HepG2 (cell line): Measurements from ENCODE around the gene HRC. TPM values are rescaled to one million over a fixed set of nuclear protein-coding genes. Genes with fewer than 3 reads are reported as not detected.

Experiments used
- ARID2 ChIP-seq: sonication (generic); formaldehyde crosslinking; IDR thresholded peaks from 2 replicates; pipeline ENCODE4 v1.8.1; 2022; ENCODE audit warnings: mild to moderate bottlenecking, missing genetic modification reagents, borderline replicate concordance
- KDM2A ChIP-seq: sonication (generic); formaldehyde crosslinking; IDR thresholded peaks from 2 replicates; pipeline ENCODE4 v1.4.0; 2020; ENCODE audit warnings: low read depth, missing genetic modification reagents, borderline replicate concordance
- NR2C2 ChIP-seq: sonication (generic); formaldehyde crosslinking; IDR thresholded peaks from 2 replicates; pipeline ENCODE4 v1.4.0; 2020; ENCODE audit warnings: missing genetic modification reagents, mild to moderate bottlenecking, moderate library complexity, borderline replicate concordance
- NR2F6 ChIP-seq, 2 experiments: IDR thresholded peaks; 2 replicates each; pipeline ENCODE4 v1.6.1; 2016; ENCODE audit warnings: antibody characterized with exemption in 1 of 2, mild to moderate bottlenecking in 1 of 2
- SMAD3 ChIP-seq: sonication (generic); formaldehyde crosslinking; IDR thresholded peaks from 2 replicates; pipeline ENCODE4 v1.4.0; 2020; ENCODE audit warnings: missing genetic modification reagents
- SP4 ChIP-seq: sonication (generic); formaldehyde crosslinking; IDR thresholded peaks from 2 replicates; pipeline ENCODE4 v1.8.1; 2023; ENCODE audit warnings: mild to moderate bottlenecking, missing genetic modification reagents
- SRSF4 ChIP-seq: fragments of 200-400 bp; formaldehyde crosslinking; IDR thresholded peaks from one replicate; pipeline ENCODE4 v1.6.1; 2018; ENCODE audit warnings: mild to moderate bottlenecking, low read depth, low read length, moderate library complexity; ENCODE audit not compliant: poor library complexity, severe bottlenecking
- ZBTB38 ChIP-seq: sonication (generic); formaldehyde crosslinking; IDR thresholded peaks from 2 replicates; pipeline ENCODE4 v1.5.1; 2020; ENCODE audit warnings: mild to moderate bottlenecking, missing genetic modification reagents
- ZFP82 ChIP-seq: sonication (generic); formaldehyde crosslinking; IDR thresholded peaks from 2 replicates; pipeline ENCODE4 v1.5.1; 2020; ENCODE audit warnings: mild to moderate bottlenecking, missing genetic modification reagents, borderline replicate concordance
- ZNF564 ChIP-seq: sonication (generic); formaldehyde crosslinking; IDR thresholded peaks from 2 replicates; pipeline ENCODE4 v1.8.1; 2023; ENCODE audit warnings: mild to moderate bottlenecking, missing genetic modification reagents
- polyA plus RNA-seq, 8 experiments: library from polyadenylated mRNA; depleted of rRNA in 3 of 8; stranded (reverse) in 7 of 8; unstranded in 1 of 8; fragments of >200 nt; fragmentation: Illumina TruSeq in 4 of 8; extraction: Trizol in 4 of 8; gene quantifications; 2 replicates each; pipeline versions ENCODE4 v1.2.1 to v1.2.3, GENCODE V29; 2011 to 2016; ENCODE audit warnings: low read depth in 4 of 8, missing spikeins in 1 of 8, mixed read lengths in 1 of 8; ENCODE audit not compliant: insufficient read depth in 1 of 8
- total RNA-seq, 5 experiments: library from RNA; depleted of rRNA; stranded (reverse); fragments of >200 nt; fragmentation: Illumina TruSeq; extraction: Trizol; gene quantifications; 2 replicates each; pipeline ENCODE4 v1.2.3, GENCODE V29; 2016; ENCODE audit warnings: low read depth in 1 of 5
- TF ChIP-seq, protein P1 (sequence below): sonication (generic); formaldehyde crosslinking; IDR thresholded peaks from 2 replicates; pipeline ENCODE4 v1.4.0; 2020; ENCODE audit warnings: missing genetic modification reagents
- TF ChIP-seq, protein P2 (sequence below): sonication (generic); formaldehyde crosslinking; IDR thresholded peaks from 2 replicates; pipeline ENCODE4 v1.4.0; 2020; ENCODE audit warnings: missing genetic modification reagents, borderline replicate concordance
- TF ChIP-seq, protein P3 (sequence below): sonication (generic); formaldehyde crosslinking; IDR thresholded peaks from 2 replicates; pipeline ENCODE4 v1.4.0; 2020; ENCODE audit warnings: missing genetic modification reagents
- TF ChIP-seq, protein P4 (sequence below): sonication (generic); formaldehyde crosslinking; IDR thresholded peaks from 2 replicates; pipeline ENCODE4 v1.4.0; 2020; ENCODE audit warnings: missing genetic modification reagents
- TF ChIP-seq, protein P5 (sequence below): sonication (generic); formaldehyde crosslinking; IDR thresholded peaks from 2 replicates; pipeline ENCODE4 v1.5.1; 2020; ENCODE audit warnings: missing genetic modification reagents, mild to moderate bottlenecking, borderline replicate concordance

Gene HRC
- total and polyA plus RNA-seq, 2 of the 13 experiments (the other 11 are each of a cell fraction or from before 2014, with no cell fraction given), result 3.6 to 15.4 TPM

DNA sequence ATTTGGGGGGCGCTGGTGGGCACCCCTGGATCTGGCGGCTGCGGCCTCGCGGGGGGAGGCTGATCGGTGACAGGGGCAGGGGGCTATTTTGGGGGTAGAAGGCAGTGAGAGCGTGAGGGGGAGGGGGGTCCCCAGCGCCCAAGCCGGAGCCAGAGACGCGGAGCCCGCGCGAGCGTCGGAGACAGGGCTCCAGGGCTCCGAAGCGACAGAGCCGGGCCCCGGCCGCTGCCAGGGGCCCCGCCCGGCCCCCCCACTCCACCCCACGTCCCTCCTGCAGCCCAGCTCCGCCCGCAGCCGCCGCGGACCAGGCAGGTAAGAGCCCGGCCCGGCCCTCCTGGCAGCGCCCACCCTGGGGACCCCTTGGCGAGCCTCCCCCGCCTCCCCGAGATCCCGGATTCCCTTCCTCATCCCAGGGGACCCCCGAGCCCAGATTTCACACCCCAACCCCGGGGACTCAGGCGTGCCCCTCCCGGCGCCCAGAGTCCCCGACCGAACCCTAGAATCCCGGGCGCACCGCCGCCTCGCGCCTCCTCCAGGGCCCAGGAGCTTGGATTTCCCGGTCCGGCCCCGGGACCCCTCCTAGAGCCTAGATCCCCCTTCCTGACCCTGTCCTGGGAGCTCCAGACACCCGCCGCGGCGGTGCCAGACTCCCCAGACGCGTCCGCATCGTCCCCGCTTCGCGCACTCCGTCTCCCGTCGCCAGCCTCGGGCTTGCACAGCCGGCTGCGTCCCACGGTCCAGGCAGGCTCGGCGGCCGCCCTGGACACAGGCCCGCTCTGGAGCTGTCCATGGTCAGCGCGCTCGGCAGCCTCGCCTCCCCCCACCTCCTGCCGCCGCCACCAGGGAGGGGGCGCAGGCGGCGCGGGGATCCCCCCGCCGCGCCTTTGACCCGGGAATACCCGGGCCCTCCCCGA is 35.5 kb downstream of the HRC start, which contains the start of gene PPFIA3 (continued):
- TF ChIP-seq, protein P1, sequence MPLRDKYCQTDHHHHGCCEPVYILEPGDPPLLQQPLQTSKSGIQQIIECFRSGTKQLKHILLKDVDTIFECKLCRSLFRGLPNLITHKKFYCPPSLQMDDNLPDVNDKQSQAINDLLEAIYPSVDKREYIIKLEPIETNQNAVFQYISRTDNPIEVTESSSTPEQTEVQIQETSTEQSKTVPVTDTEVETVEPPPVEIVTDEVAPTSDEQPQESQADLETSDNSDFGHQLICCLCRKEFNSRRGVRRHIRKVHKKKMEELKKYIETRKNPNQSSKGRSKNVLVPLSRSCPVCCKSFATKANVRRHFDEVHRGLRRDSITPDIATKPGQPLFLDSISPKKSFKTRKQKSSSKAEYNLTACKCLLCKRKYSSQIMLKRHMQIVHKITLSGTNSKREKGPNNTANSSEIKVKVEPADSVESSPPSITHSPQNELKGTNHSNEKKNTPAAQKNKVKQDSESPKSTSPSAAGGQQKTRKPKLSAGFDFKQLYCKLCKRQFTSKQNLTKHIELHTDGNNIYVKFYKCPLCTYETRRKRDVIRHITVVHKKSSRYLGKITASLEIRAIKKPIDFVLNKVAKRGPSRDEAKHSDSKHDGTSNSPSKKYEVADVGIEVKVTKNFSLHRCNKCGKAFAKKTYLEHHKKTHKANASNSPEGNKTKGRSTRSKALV (CRISPR knock-in tag), result peak; percentile 96
- TF ChIP-seq ZFP82 (CRISPR knock-in tag), result peak; percentile 50; the same call in 1 of the 2 replicates
- TF ChIP-seq ZNF564, result 0 out of 2 replicates have a peak, but pooled peaks have one; percentile 57
- peak; percentile 71; the same call in 1 of the 2 replicates for TF ChIP-seq KDM2A (CRISPR knock-in tag)
- TF ChIP-seq ARID2 (CRISPR knock-in tag), result no peak
- TF ChIP-seq, protein P2, sequence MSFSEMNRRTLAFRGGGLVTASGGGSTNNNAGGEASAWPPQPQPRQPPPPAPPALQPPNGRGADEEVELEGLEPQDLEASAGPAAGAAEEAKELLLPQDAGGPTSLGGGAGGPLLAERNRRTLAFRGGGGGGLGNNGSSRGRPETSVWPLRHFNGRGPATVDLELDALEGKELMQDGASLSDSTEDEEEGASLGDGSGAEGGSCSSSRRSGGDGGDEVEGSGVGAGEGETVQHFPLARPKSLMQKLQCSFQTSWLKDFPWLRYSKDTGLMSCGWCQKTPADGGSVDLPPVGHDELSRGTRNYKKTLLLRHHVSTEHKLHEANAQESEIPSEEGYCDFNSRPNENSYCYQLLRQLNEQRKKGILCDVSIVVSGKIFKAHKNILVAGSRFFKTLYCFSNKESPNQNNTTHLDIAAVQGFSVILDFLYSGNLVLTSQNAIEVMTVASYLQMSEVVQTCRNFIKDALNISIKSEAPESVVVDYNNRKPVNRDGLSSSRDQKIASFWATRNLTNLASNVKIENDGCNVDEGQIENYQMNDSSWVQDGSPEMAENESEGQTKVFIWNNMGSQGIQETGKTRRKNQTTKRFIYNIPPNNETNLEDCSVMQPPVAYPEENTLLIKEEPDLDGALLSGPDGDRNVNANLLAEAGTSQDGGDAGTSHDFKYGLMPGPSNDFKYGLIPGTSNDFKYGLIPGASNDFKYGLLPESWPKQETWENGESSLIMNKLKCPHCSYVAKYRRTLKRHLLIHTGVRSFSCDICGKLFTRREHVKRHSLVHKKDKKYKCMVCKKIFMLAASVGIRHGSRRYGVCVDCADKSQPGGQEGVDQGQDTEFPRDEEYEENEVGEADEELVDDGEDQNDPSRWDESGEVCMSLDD (CRISPR knock-in tag), result peak; percentile 54
- peak; percentile 82; the same call in 1 of the 2 replicates for TF ChIP-seq ZBTB38 (CRISPR knock-in tag)
- no peak for TF ChIP-seq NR2F6 (IDR thresholded peaks at IDR 0.05)
- TF ChIP-seq NR2F6 (CRISPR knock-in tag; IDR thresholded peaks at IDR 0.05), result peak; percentile 7; the same call in 1 of the 2 replicates
- TF ChIP-seq, protein P3, sequence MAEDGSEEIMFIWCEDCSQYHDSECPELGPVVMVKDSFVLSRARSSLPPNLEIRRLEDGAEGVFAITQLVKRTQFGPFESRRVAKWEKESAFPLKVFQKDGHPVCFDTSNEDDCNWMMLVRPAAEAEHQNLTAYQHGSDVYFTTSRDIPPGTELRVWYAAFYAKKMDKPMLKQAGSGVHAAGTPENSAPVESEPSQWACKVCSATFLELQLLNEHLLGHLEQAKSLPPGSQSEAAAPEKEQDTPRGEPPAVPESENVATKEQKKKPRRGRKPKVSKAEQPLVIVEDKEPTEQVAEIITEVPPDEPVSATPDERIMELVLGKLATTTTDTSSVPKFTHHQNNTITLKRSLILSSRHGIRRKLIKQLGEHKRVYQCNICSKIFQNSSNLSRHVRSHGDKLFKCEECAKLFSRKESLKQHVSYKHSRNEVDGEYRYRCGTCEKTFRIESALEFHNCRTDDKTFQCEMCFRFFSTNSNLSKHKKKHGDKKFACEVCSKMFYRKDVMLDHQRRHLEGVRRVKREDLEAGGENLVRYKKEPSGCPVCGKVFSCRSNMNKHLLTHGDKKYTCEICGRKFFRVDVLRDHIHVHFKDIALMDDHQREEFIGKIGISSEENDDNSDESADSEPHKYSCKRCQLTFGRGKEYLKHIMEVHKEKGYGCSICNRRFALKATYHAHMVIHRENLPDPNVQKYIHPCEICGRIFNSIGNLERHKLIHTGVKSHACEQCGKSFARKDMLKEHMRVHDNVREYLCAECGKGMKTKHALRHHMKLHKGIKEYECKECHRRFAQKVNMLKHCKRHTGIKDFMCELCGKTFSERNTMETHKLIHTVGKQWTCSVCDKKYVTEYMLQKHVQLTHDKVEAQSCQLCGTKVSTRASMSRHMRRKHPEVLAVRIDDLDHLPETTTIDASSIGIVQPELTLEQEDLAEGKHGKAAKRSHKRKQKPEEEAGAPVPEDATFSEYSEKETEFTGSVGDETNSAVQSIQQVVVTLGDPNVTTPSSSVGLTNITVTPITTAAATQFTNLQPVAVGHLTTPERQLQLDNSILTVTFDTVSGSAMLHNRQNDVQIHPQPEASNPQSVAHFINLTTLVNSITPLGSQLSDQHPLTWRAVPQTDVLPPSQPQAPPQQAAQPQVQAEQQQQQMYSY, result 0 out of 2 replicates have a peak, but pooled peaks have one; percentile 52
- peak; percentile 18 for TF ChIP-seq SP4 (CRISPR knock-in tag)
- TF ChIP-seq SRSF4, result no peak
- no peak for TF ChIP-seq NR2C2 (CRISPR knock-in tag)
- TF ChIP-seq, protein P4, sequence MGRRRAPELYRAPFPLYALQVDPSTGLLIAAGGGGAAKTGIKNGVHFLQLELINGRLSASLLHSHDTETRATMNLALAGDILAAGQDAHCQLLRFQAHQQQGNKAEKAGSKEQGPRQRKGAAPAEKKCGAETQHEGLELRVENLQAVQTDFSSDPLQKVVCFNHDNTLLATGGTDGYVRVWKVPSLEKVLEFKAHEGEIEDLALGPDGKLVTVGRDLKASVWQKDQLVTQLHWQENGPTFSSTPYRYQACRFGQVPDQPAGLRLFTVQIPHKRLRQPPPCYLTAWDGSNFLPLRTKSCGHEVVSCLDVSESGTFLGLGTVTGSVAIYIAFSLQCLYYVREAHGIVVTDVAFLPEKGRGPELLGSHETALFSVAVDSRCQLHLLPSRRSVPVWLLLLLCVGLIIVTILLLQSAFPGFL (CRISPR knock-in tag), result no peak
- TF ChIP-seq SMAD3 (CRISPR knock-in tag), result 0 out of 2 replicates have a peak, but pooled peaks have one; percentile 44
- TF ChIP-seq, protein P5, sequence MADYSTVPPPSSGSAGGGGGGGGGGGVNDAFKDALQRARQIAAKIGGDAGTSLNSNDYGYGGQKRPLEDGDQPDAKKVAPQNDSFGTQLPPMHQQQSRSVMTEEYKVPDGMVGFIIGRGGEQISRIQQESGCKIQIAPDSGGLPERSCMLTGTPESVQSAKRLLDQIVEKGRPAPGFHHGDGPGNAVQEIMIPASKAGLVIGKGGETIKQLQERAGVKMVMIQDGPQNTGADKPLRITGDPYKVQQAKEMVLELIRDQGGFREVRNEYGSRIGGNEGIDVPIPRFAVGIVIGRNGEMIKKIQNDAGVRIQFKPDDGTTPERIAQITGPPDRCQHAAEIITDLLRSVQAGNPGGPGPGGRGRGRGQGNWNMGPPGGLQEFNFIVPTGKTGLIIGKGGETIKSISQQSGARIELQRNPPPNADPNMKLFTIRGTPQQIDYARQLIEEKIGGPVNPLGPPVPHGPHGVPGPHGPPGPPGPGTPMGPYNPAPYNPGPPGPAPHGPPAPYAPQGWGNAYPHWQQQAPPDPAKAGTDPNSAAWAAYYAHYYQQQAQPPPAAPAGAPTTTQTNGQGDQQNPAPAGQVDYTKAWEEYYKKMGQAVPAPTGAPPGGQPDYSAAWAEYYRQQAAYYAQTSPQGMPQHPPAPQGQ (CRISPR knock-in tag), result no peak
